Mucosa of rectum (tissue), 2 donors: ENCODE data around the gene PML.
"Not testable (repeated sequence)": the region's sequence is repeated elsewhere in the genome, so short reads cannot be mapped to it uniquely, and the experiment has no call there.

ENCODE experiments used
- H3K27ac ChIP-seq, 2 donors: one replicate each; pipeline ENCODE4 v1.7.0; 2013; ENCODE audit warnings: inconsistent platforms in 2 of 2, low read depth in 2 of 2, low read length in 2 of 2
- H3K27me3 ChIP-seq, 2 donors: one replicate each; pipeline ENCODE4 v1.7.0; 2013; ENCODE audit warnings: low read length in 2 of 2; ENCODE audit not compliant: control insufficient read depth in 2 of 2, insufficient read depth in 2 of 2
- H3K36me3 ChIP-seq, 2 donors: one replicate each; pipeline ENCODE4 v1.7.0; 2013; ENCODE audit warnings: low read length in 2 of 2; ENCODE audit not compliant: control insufficient read depth in 2 of 2, insufficient read depth in 2 of 2
- H3K4me1 ChIP-seq, 2 donors: one replicate each; pipeline ENCODE4 v1.7.0; 2013; ENCODE audit warnings: low read length in 2 of 2, mild to moderate bottlenecking in 1 of 2; ENCODE audit not compliant: control insufficient read depth in 2 of 2, insufficient read depth in 2 of 2
- H3K4me3 ChIP-seq, 2 donors: one replicate each; pipeline ENCODE4 v1.7.0; 2013; ENCODE audit warnings: low read length in 2 of 2
- H3K9ac ChIP-seq, 2 donors: one replicate each; pipeline ENCODE4 v1.7.0; 2013; ENCODE audit warnings: low read length in 2 of 2, low read depth in 1 of 2, mild to moderate bottlenecking in 1 of 2
- H3K9me3 ChIP-seq, 2 donors: one replicate each; pipeline ENCODE4 v1.7.0; 2013; ENCODE audit warnings: low read length in 2 of 2; ENCODE audit not compliant: control insufficient read depth in 2 of 2
- donor health status: healthy.
- donor health status: Normal muscosa, but diverticular disease.

Gene PML

GRCh38 chr15:74046275-74046674, 51.8 kb downstream of the PML start:
- H3K9ac ChIP-seq = no peak overlapping the region
- no peaks in the 10 kb centered on the region for H3K9me3 ChIP-seq
- H3K4me3 ChIP-seq = no peak overlapping the region
- peaks cover 3 to 5% of the 10 kb centered on the region in 2 donors for H3K36me3 ChIP-seq
- no peaks in the 10 kb centered on the region for H3K27me3 ChIP-seq
- peaks cover 5 to 10% of the 10 kb centered on the region in 2 donors for H3K4me1 ChIP-seq
- H3K27ac ChIP-seq = no peak overlapping the region

GRCh38 chr15:74050127-74050526, 55.6 kb downstream of the PML start:
- H3K9me3 ChIP-seq = no peaks in the 10 kb centered on the region
- H3K27me3 ChIP-seq = no peaks in the 10 kb centered on the region
- peak overlapping the region in 1 of 2 donors; percentile 26 for H3K27ac ChIP-seq
- H3K36me3 ChIP-seq = peaks cover 0 to 3% of the 10 kb centered on the region in 2 donors
- no peak overlapping the region for H3K9ac ChIP-seq
- H3K4me1 ChIP-seq = peaks cover 15 to 16% of the 10 kb centered on the region in 2 donors
- H3K4me3 ChIP-seq = no peak overlapping the region

DNA sequence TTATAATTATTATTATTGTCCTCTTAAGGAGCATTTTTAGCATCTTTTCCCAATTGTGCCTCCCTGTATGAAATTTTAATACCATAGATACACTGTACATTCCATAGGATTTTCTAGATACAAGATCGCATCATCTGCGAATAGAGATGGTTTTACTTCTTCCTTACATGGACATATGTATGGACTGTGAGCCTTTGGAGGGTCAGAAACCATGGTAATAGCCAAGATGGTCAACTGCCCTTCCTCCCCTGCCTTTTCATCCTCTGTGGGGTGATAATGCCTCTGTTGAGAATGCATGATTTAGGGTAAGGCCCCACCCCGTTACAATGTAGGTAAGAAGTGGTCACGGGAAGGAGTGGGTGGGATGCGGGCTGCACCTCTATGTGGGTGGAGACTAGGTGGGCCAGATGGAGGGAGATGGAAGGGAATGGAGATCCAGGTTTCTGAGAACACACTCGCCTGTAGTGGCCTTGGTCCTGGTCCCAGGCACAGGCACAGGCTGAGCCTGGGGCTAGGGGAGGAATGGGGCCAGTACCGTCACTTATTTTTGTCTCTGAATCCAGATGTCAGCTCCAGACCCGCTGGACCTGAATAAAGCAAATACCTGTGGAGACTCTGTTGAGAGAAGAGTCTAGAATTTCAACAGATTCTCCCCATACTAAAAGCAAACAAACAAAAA, 56.2 kb downstream of the PML start:
- H3K36me3 ChIP-seq = peaks cover 0 to 3% of the 10 kb centered on the region in 2 donors
- H3K9me3 ChIP-seq = no peaks in the 10 kb centered on the region
- H3K4me1 ChIP-seq = peaks cover 15 to 16% of the 10 kb centered on the region in 2 donors
- H3K27ac ChIP-seq = peak overlapping the region; percentile 74 to 79
- no peak overlapping the region for H3K9ac ChIP-seq
- no peaks in the 10 kb centered on the region for H3K27me3 ChIP-seq
- no peak overlapping the region for H3K4me3 ChIP-seq

DNA sequence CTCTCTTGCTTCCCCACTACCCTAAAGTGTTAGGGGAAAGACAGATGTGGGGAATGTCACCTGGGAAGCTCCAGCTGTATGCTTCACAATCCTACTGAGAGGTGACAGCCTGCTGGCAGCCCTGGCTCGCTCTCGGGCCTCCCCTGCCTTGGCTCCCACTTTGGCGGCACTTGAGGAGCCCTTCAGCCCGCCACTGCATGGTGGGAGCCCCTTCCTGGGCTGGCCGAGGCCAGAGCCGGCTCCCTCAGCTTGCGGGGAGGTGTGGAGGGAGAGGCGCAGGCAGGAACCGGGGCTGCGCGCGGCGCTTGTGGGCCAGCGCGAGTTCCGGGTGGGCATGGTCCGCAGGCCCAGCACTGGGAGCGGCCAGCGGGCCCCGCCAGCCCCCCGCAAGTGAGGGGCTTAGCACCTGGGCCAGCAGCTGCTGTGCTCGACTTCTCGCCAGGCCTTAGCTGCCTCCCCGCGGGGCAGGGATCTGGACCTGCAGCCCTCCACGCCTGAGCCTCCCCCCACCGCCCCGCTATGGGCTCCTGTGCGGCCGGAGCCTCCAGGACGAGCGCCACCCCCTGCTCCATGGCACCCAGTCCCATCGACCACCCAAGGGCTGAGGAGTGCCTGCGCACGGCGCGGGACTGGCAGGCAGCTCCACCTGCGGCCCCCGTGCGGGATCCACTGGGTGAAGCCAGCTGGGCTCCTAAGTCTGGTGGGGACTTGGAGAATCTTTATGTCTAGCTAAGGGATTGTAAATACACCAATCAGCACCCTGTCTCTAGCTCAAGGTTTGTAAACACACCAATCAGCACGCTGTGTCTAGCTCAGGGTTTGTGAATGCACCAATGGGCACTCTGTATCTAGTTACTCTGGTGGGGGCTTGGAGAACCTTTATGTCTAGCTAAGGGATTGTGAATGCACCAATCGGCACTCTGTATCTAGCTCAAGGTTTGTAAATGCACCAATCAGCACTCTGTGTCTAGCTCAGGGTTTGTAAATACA, 58.0 kb downstream of the PML start:
- H3K9ac ChIP-seq, H3K9me3 ChIP-seq, H3K36me3 ChIP-seq, H3K4me3 ChIP-seq, H3K27me3 ChIP-seq: not testable (repeated sequence)
- Histone ChIP-seq H3K27ac (peak overlapping the region; percentile 65 to 72), H3K4me1 (peaks cover 15 to 16% of the 10 kb centered on the region in 2 donors)

- no peak overlapping the region for H3K27ac ChIP-seq
- no peaks in the 10 kb centered on the region for H3K36me3 ChIP-seq
- H3K4me3 ChIP-seq = no peak overlapping the region
- peaks cover 10 to 11% of the 10 kb centered on the region in 2 donors for H3K4me1 ChIP-seq
- no peaks in the 10 kb centered on the region for H3K9me3 ChIP-seq
- no peak overlapping the region for H3K9ac ChIP-seq
- no peaks in the 10 kb centered on the region for H3K27me3 ChIP-seq
Measured at GRCh38 chr15:74053517-74053916, 59.0 kb downstream of the PML start.

GRCh38 chr15:74053941-74054529, 59.5 kb downstream of the PML start:
- peaks cover 10 to 11% of the 10 kb centered on the region in 2 donors for H3K4me1 ChIP-seq
- no peaks in the 10 kb centered on the region for H3K9me3 ChIP-seq
- no peaks in the 10 kb centered on the region for H3K36me3 ChIP-seq
- no peaks in the 10 kb centered on the region for H3K27me3 ChIP-seq
- no peak overlapping the region for H3K27ac ChIP-seq
- H3K9ac ChIP-seq = no peak overlapping the region
- no peak overlapping the region for H3K4me3 ChIP-seq

- Histone ChIP-seq H3K27me3 (no peaks in the 10 kb centered on the region), H3K27ac (no peak overlapping the region), H3K36me3 (no peaks in the 10 kb centered on the region), H3K4me3 (no peak overlapping the region), H3K9ac (no peak overlapping the region), H3K9me3 (no peaks in the 10 kb centered on the region), H3K4me1 (peaks cover 9 to 10% of the 10 kb centered on the region in 2 donors)
Measured at GRCh38 chr15:74055804-74056203, 61.3 kb downstream of the PML start.

- not testable (repeated sequence) for H3K27ac ChIP-seq, H3K9me3 ChIP-seq, H3K36me3 ChIP-seq, H3K27me3 ChIP-seq, H3K9ac ChIP-seq, H3K4me3 ChIP-seq
- H3K4me1 ChIP-seq = peaks cover 8 to 10% of the 10 kb centered on the region in 2 donors
Measured at GRCh38 chr15:74056330-74056729, 61.8 kb downstream of the PML start.

DNA sequence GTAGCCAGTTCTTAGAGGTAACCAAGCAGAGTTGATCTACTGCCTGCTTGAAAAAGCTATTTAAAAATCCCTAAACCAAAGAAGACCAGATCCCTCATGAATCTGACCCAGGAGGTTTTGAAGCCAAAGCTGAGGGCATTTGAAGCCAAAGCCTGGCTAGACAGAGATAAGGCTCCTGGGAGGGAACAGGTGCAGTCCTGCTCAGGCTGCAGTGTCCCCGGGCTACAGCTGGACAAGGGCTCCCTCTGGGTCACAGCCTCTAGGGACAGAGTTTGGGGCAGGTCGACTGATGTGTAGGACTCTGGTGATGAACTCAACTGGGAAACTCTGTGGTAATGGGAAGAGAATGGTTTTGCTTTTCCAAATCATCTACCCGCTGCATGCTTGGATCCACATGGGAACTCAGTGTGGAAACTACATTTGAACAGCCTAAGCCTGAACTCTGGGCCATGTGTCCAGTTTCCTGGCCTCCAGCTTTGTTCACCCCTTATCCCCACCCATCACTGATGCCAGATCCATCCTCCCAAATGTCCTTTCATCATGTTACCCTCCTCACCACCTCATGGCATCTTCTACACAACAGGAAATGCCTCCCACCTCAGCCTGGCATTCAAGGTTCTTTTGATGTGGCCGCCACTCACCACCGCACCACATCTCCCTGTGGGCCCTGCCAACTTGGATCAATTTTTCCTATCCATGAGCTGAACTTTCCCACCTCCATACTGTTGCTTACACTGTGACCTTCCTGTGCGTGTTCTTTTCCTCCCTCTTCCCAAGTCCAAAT, 64.7 kb downstream of the PML start:
- H3K36me3 ChIP-seq, H3K4me1 ChIP-seq, H3K9me3 ChIP-seq, H3K27ac ChIP-seq, H3K27me3 ChIP-seq, H3K4me3 ChIP-seq, H3K9ac ChIP-seq: not testable (repeated sequence)
